GM23338 (cell line): ENCODE data around the gene KRTAP12-1. TPM values are rescaled to one million over a fixed set of nuclear protein-coding genes. Genes with fewer than 3 reads are reported as not detected.

Experiments
- ATAC-seq: fragments of 200-7000 bp; cut with Tn5 transposase; 3 replicates; pipeline ENCODE4 v1.9.1; 2020
- DNase-seq: peaks from one replicate; pipeline ENCODE4 v3.0.0-alpha.2; 2015; ENCODE audit warnings: low spot score
- H2AFZ ChIP-seq: fragments of 200-600 bp; sonication (generic); 2 replicates; pipeline ENCODE4 v1.8.0; 2016; ENCODE audit warnings: antibody characterized with exemption, mild to moderate bottlenecking, moderate library complexity
- H3F3A ChIP-seq: fragments of 200-600 bp; sonication (generic); replicated peaks from 2 replicates; pipeline ENCODE4 v1.8.0; 2017; ENCODE audit warnings: antibody characterized with exemption, mixed run types, low read depth
- H3K27ac ChIP-seq: fragments of 200-600 bp; sonication (generic); 2 replicates; pipeline ENCODE4 v1.6.1; 2016; ENCODE audit warnings: low read depth
- H3K27me3 ChIP-seq: fragments of 200-600 bp; sonication (generic); 2 replicates; pipeline ENCODE4 v1.8.0; 2016; ENCODE audit warnings: mild to moderate bottlenecking, mixed run types, moderate library complexity; ENCODE audit not compliant: insufficient read depth
- H3K36me3 ChIP-seq: fragments of 200-600 bp; sonication (generic); 2 replicates; pipeline ENCODE4 v1.8.0; 2016; ENCODE audit warnings: mild to moderate bottlenecking; ENCODE audit not compliant: insufficient read depth
- H3K4me1 ChIP-seq: fragments of 200-600 bp; sonication (generic); 2 replicates; pipeline ENCODE4 v1.8.0; 2016; ENCODE audit warnings: mild to moderate bottlenecking, moderate library complexity; ENCODE audit not compliant: insufficient read depth
- H3K4me2 ChIP-seq: fragments of 200-600 bp; sonication (generic); 2 replicates; pipeline ENCODE4 v1.7.1; 2017; ENCODE audit warnings: mixed run types
- H3K4me3 ChIP-seq: fragments of 200-600 bp; sonication (generic); 2 replicates; pipeline ENCODE4 v1.6.1; 2016; ENCODE audit warnings: mixed run types
- H3K79me2 ChIP-seq: fragments of 200-600 bp; sonication (generic); replicated peaks from 2 replicates; pipeline ENCODE4 v1.8.0; 2017; ENCODE audit warnings: mild to moderate bottlenecking; ENCODE audit not compliant: insufficient read depth
- H3K9me2 ChIP-seq: fragments of 200-600 bp; sonication (generic); 2 replicates; pipeline ENCODE4 v1.8.0; 2017; ENCODE audit not compliant: insufficient read depth
- H4K20me1 ChIP-seq: fragments of 200-600 bp; sonication (generic); replicated peaks from 2 replicates; pipeline ENCODE4 v1.8.0; 2017; ENCODE audit warnings: mild to moderate bottlenecking; ENCODE audit not compliant: insufficient read depth
- H3K27ac Mint-ChIP-seq: 2 replicates; pipeline ENCODE4 v1.8.0; 2020; ENCODE audit warnings: inconsistent platforms, mild to moderate bottlenecking, moderate library complexity, mixed read lengths
- H3K27me3 Mint-ChIP-seq: 3 replicates; pipeline ENCODE4 v1.8.0; 2022; ENCODE audit warnings: low read depth, mild to moderate bottlenecking, moderate library complexity, mixed read lengths, inconsistent platforms; ENCODE audit not compliant: insufficient read depth, poor library complexity
- H3K36me3 Mint-ChIP-seq: 3 replicates; pipeline ENCODE4 v1.8.0; 2021; ENCODE audit warnings: low read depth, mild to moderate bottlenecking, inconsistent platforms, moderate library complexity, mixed read lengths
- H3K4me1 Mint-ChIP-seq: 3 replicates; pipeline ENCODE4 v1.8.0; 2020; ENCODE audit warnings: mild to moderate bottlenecking, inconsistent platforms, mixed read lengths
- H3K4me3 Mint-ChIP-seq: 3 replicates; pipeline ENCODE4 v1.8.0; 2021; ENCODE audit warnings: moderate library complexity, mild to moderate bottlenecking, inconsistent platforms, mixed read lengths
- H3K9me3 Mint-ChIP-seq: 3 replicates; pipeline ENCODE4 v1.8.0; 2020; ENCODE audit warnings: moderate library complexity, mild to moderate bottlenecking, inconsistent platforms, mixed read lengths
- CREB1 ChIP-seq: fragments of 250-450 bp; sonication (Bioruptor Pico); IDR thresholded peaks from 2 replicates; pipeline ENCODE4 v1.5.0; 2020; ENCODE audit warnings: low read depth, mild to moderate bottlenecking, moderate library complexity
- ETS1 ChIP-seq: IDR thresholded peaks from 2 replicates; pipeline ENCODE4 v1.6.1; 2016; ENCODE audit warnings: antibody characterized with exemption
- EZH2 ChIP-seq: fragments of 200-600 bp; sonication (generic); IDR thresholded peaks from one replicate; pipeline ENCODE4 v1.8.0; 2017; ENCODE audit warnings: antibody characterized with exemption, mild to moderate bottlenecking, low read depth; ENCODE audit not compliant: unreplicated experiment
- EZH2phosphoT487 ChIP-seq: fragments of 200-600 bp; sonication (generic); IDR thresholded peaks from one replicate; pipeline ENCODE4 v1.8.1; 2018; ENCODE audit warnings: antibody characterized with exemption; ENCODE audit not compliant: unreplicated experiment
- JUNB ChIP-seq: IDR thresholded peaks from one replicate; pipeline ENCODE4 v1.6.1; 2016; ENCODE audit warnings: antibody characterized with exemption; ENCODE audit not compliant: unreplicated experiment
- POLR2AphosphoS5 ChIP-seq: IDR thresholded peaks from 2 replicates; pipeline ENCODE4 v1.6.1; 2016; ENCODE audit warnings: antibody characterized with exemption, low read depth
- STAT1 ChIP-seq: IDR thresholded peaks from one replicate; pipeline ENCODE4 v1.6.1; 2016; ENCODE audit warnings: antibody characterized with exemption; ENCODE audit not compliant: unreplicated experiment
- ZNF114 ChIP-seq: fragments of 250-450 bp; sonication (Bioruptor Pico); IDR thresholded peaks from 2 replicates; pipeline ENCODE4 v1.5.0; 2020; ENCODE audit warnings: mild to moderate bottlenecking, moderate library complexity
- ZNF331 ChIP-seq: fragments of 250-450 bp; sonication (Bioruptor Pico); IDR thresholded peaks from 2 replicates; pipeline ENCODE4 v1.5.0; 2020; ENCODE audit warnings: low read depth, mild to moderate bottlenecking, moderate library complexity
- ZNF462 ChIP-seq: fragments of 250-450 bp; sonication (Bioruptor Pico); IDR thresholded peaks from 2 replicates; pipeline ENCODE4 v1.5.0; 2020; ENCODE audit warnings: mild to moderate bottlenecking, moderate library complexity
- polyA plus RNA-seq: library from polyadenylated mRNA; unstranded; fragments of >200 nt; fragmentation: Nextera tagmentation; extraction: Ambion mirVana; gene quantifications from 2 replicates; pipeline ENCODE4 v1.2.1, GENCODE V29; 2016
- total RNA-seq: library from RNA; depleted of rRNA; stranded (reverse); fragments of >200 nt; shearing (Covaris generic); gene quantifications from 2 replicates; pipeline ENCODE4 v1.2.3, GENCODE V29; 2014
- TF ChIP-seq, protein P1 (sequence below), 2 experiments: fragments of 200-600 bp in 1 of 2; sonication (generic) in 1 of 2; conservative IDR thresholded peaks; 2 replicates each; pipeline versions ENCODE4 v1.5.1 to v1.6.1; 2016 to 2017; ENCODE audit warnings: antibody characterized with exemption in 2 of 2, low read depth in 2 of 2, mild to moderate bottlenecking in 2 of 2, moderate library complexity in 1 of 2

Gene KRTAP12-1
- total and polyA plus RNA-seq, 2 experiments from 2014 or later = not detected

DNA sequence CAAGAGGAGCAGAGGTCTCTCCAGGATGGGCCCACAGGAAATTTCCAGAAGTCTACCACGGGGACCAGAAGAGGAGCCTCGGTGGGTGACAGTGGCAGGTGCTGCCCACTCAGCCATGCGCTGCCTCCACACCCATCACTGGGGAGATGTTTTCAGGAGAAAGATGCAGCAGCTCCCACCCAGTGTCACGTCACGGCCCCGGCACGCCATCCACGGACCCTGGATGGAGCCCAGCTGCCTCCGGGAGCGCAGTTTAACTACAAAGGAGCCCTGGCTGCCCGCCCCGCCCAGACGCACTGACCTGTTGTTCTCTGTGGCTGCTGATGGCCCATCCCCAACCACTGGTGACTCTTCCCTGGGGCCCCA lies 22.7 kb upstream of the KRTAP12-1 start (continued):
- TF ChIP-seq EZH2phosphoT487 (no peak), ZNF114 (CRISPR knock-in tag) (no peak), STAT1 (no peak), POLR2AphosphoS5 (no peak)
- TF ChIP-seq, protein P1, sequence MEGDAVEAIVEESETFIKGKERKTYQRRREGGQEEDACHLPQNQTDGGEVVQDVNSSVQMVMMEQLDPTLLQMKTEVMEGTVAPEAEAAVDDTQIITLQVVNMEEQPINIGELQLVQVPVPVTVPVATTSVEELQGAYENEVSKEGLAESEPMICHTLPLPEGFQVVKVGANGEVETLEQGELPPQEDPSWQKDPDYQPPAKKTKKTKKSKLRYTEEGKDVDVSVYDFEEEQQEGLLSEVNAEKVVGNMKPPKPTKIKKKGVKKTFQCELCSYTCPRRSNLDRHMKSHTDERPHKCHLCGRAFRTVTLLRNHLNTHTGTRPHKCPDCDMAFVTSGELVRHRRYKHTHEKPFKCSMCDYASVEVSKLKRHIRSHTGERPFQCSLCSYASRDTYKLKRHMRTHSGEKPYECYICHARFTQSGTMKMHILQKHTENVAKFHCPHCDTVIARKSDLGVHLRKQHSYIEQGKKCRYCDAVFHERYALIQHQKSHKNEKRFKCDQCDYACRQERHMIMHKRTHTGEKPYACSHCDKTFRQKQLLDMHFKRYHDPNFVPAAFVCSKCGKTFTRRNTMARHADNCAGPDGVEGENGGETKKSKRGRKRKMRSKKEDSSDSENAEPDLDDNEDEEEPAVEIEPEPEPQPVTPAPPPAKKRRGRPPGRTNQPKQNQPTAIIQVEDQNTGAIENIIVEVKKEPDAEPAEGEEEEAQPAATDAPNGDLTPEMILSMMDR (conservative IDR thresholded peaks at IDR 0.05; ENCODE audit: low read depth in 2 of 2) = no peak

DNA sequence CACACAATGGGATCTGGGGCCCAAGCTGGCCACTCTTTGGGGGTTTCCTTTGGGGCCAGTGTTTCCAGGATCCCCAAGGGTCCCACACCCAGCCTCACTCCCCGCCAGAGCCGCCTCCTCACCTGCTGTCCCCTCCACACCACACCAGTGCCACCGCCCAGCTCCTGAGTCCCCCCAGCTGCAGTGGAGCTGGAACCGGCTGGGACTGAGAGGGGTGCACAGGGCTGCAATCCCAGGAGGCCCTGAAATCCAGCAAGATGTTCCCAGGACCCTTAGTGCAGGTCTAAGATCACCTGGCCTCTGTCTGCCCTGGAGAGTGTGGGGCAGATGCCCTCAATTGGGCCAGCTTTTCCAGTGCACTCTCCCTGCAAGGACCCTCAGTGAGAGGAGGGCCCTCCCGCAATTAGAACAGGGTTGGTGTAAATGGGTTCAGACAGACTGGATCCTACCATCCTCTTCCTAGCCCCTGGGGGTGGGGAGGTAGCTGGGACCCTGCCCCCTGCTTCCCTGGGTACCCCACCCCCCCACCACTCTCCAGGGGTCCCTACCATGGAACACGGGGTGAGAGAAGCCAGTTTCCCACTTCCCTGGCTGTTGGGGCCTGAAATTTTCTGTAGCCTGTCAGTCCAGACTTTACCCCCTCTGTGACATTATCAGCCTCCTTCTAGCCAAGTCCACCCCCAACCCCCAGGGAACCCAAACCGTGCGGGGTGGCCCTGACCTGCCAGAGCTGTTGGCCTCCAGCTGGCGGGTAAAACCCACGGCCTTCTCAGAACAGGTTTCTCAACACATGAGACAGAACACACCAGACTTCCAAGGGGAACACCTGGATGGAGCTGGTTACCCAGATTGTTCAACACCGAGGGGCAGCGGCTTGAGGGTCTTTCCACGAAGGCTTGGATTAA lies 22.0 kb upstream of the KRTAP12-1 start:
- peaks cover 36% of the 10 kb centered on the region for H3K27me3 ChIP-seq
- H2AFZ ChIP-seq = no peak overlapping the region
- Mint-ChIP-seq H3K9me3 (peaks cover 2% of the 10 kb centered on the region; the same call in 1 of the 3 replicates), H3K27ac (peak overlapping the region; percentile 68; the same call in 1 of the 2 replicates), H3K4me1 (peaks cover 71% of the 10 kb centered on the region), H3K4me3 (peak overlapping the region; percentile 64), H3K36me3 (no peaks in the 10 kb centered on the region), H3K27me3 (peaks cover 48% of the 10 kb centered on the region)
- 0 out of 2 replicates have a peak, but pooled peaks cover 16% of the 10 kb centered on the region for H3F3A ChIP-seq
- DNase-seq (no peak), ATAC-seq (0 out of 3 replicates have a peak, but pooled peaks have one; percentile 1)
- H3K4me2 ChIP-seq = peak overlapping the region; percentile 76
- H3K4me1 ChIP-seq = peaks cover 46% of the 10 kb centered on the region
- no peaks in the 10 kb centered on the region for H3K79me2 ChIP-seq
- H4K20me1 ChIP-seq = no peaks in the 10 kb centered on the region
- H3K36me3 ChIP-seq = no peaks in the 10 kb centered on the region
- H3K9me2 ChIP-seq = no peaks in the 10 kb centered on the region
- H3K4me3 ChIP-seq = peak overlapping the region; percentile 71; the same call in 1 of the 2 replicates
- H3K27ac ChIP-seq = no peak overlapping the region
- no peak for TF ChIP-seq POLR2AphosphoS5
- TF ChIP-seq JUNB = no peak
- TF ChIP-seq ZNF331 (CRISPR knock-in tag) = no peak
- TF ChIP-seq ETS1 = no peak
- no peak for TF ChIP-seq ZNF462 (CRISPR knock-in tag)
- TF ChIP-seq CREB1 = no peak
- TF ChIP-seq ZNF114 (CRISPR knock-in tag) = no peak
- TF ChIP-seq, protein P1 (conservative IDR thresholded peaks at IDR 0.05; ENCODE audit: low read depth in 2 of 2) = no peak
- no peak for TF ChIP-seq EZH2
